PC-9 (cell line): Measurements from ENCODE around the gene RRBP1. TPM values are rescaled to one million over a fixed set of nuclear protein-coding genes. Genes with fewer than 3 reads are reported as not detected.

Source experiments
- BruUV-seq: library from RNA; stranded (reverse); fragments of 400-500 nt; replicated peaks from 2 replicates; lab custom pipeline; 2021; lab: Mats Ljungman, UMichigan
- CTCF ChIA-PET: fragments of 300-600 bp; sonication (Branson Sonifier 250); formaldehyde crosslinking; loops from one replicate; lab custom pipeline; 2022; ENCODE audit warnings: antibody characterized with exemption; lab: Charles Lee
- POLR2A ChIA-PET: fragments of 300-600 bp; sonication (Branson Sonifier 250); formaldehyde crosslinking; loops from one replicate; lab custom pipeline; 2022; ENCODE audit warnings: antibody characterized with exemption; ENCODE audit not compliant: unreplicated experiment; lab: Charles Lee
- DNase-seq, 2 experiments: peaks; one replicate each; pipeline versions ENCODE4 v3.0.0 to v3.0.0-alpha.2; 2015 to 2022; ENCODE audit warnings: mixed read lengths in 1 of 2
- H2AFZ ChIP-seq: fragments of 200-600 bp; sonication (generic); 2 replicates; pipeline ENCODE4 v1.8.1; 2017; ENCODE audit warnings: antibody characterized with exemption
- H3F3A ChIP-seq: fragments of 200-600 bp; sonication (generic); 2 replicates; pipeline ENCODE4 v1.8.1; 2017; ENCODE audit warnings: antibody characterized with exemption, mild to moderate bottlenecking, low read depth; ENCODE audit not compliant: insufficient read depth
- H3K27ac ChIP-seq: fragments of 200-600 bp; sonication (generic); 2 replicates; pipeline ENCODE4 v1.6.1; 2016; ENCODE audit warnings: mixed run types
- H3K27me3 ChIP-seq: fragments of 200-600 bp; sonication (generic); 2 replicates; pipeline ENCODE4 v1.6.1; 2016; ENCODE audit warnings: low read depth, mixed run types; ENCODE audit not compliant: insufficient read depth
- H3K36me3 ChIP-seq: fragments of 200-600 bp; sonication (generic); 2 replicates; pipeline ENCODE4 v1.6.1; 2016; ENCODE audit warnings: low read depth, mixed run types
- H3K4me1 ChIP-seq: fragments of 200-600 bp; sonication (generic); replicated peaks from 2 replicates; pipeline ENCODE4 v1.6.1; 2016; ENCODE audit warnings: mixed run types; ENCODE audit not compliant: insufficient read depth
- H3K4me2 ChIP-seq: fragments of 200-600 bp; sonication (generic); 2 replicates; pipeline ENCODE4 v1.6.1; 2017; ENCODE audit warnings: mixed run types
- H3K4me3 ChIP-seq: fragments of 200-600 bp; sonication (generic); 2 replicates; pipeline ENCODE4 v1.6.1; 2016; ENCODE audit warnings: mixed run types
- H3K79me2 ChIP-seq: fragments of 200-600 bp; sonication (generic); 2 replicates; pipeline ENCODE4 v1.6.1; 2017; ENCODE audit warnings: low read depth, mixed run types
- H3K9me2 ChIP-seq: fragments of 200-600 bp; sonication (generic); 2 replicates; pipeline ENCODE4 v1.8.1; 2017; ENCODE audit warnings: mild to moderate bottlenecking; ENCODE audit not compliant: insufficient read depth
- H3K9me3 ChIP-seq: fragments of 200-600 bp; sonication (generic); 2 replicates; pipeline ENCODE4 v1.8.1; 2016; ENCODE audit warnings: low read depth; ENCODE audit not compliant: insufficient read depth
- H4K20me1 ChIP-seq: fragments of 200-600 bp; sonication (generic); 2 replicates; pipeline ENCODE4 v1.8.1; 2017; ENCODE audit not compliant: insufficient read depth
- EZH2 ChIP-seq: fragments of 200-600 bp; sonication (generic); IDR thresholded peaks from 2 replicates; pipeline ENCODE4 v1.8.0; 2017; ENCODE audit warnings: antibody characterized with exemption, low read depth
- intact Hi-C: fragments of 100-400 bp; cut with micrococcal nuclease; formaldehyde crosslinking; loops from one replicate; pipeline ENCODE4 v1.10.0; 2022; ENCODE audit not compliant: unreplicated experiment
- total RNA-seq: library from RNA; stranded (reverse); gene quantifications from 2 replicates; pipeline ENCODE4 v1.2.3, GENCODE V29; 2021
- TF ChIP-seq, protein P1 (sequence below): fragments of 200-600 bp; sonication (generic); conservative IDR thresholded peaks from 2 replicates; pipeline ENCODE4 v1.6.1; 2017; ENCODE audit warnings: mixed run types, antibody characterized with exemption, mild to moderate bottlenecking, moderate library complexity

Gene RRBP1
- total RNA-seq, 1 experiment from 2014 or later: 144 TPM

DNA sequence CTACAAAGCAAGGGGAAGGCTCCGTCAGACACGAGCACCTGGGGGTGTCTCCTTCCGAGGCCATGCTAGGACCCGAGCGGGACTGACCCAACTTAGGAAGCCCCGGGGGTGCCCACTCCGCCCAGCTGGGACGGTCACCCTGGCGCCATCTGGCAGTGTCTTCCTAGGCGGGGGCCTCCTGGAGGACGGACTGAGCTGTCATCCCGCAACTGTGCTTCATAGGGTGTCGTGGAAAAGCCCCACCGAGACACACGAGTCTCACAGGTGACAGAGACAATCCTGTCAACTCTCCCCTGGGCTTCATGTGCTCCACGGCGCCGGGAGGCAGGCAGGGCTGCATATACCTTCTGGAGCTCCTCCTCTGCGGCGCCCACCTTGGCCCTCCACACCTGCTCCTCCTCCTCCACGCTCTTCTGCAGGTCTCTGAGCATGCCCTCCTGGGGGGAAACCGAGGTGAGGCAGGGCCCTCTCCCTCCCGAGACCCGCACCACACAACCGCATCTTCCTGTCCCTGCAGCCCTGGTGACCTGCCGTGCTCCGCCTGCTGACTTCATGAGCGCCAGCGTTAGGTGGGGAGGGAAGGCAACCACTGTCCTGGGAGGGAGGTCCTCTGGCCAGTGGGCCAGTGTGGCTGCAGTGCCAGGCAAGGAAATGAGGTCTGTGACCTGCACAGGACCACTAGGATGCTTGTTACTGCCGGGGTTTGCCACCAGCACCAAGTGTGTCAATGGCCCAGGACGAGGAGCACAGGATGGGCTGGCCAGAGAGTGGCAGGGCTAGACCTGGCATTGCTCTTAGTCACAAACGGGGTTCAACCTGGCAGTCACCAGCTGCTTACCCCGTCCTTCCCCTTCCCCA lies 61.4 kb downstream of the RRBP1 start:
- no peak overlapping the region for H3K4me3 ChIP-seq
- ChIA-PET POLR2A (no interaction called here), CTCF (no interaction called here)
- H3K27ac ChIP-seq: no peak overlapping the region
- BruUV-seq: no TSS peak
- H3K27me3 ChIP-seq: no peaks in the 10 kb centered on the region
- no peaks in the 10 kb centered on the region for H3K9me2 ChIP-seq
- DNase-seq: no peak
- no peaks in the 10 kb centered on the region; the same call in none of the 2 replicates for H4K20me1 ChIP-seq
- no peaks in the 10 kb centered on the region for H3K4me1 ChIP-seq
- H3K4me2 ChIP-seq: no peak overlapping the region
- H3K9me3 ChIP-seq: no peaks in the 10 kb centered on the region
- intact Hi-C loops: no loop called here
- no peaks in the 10 kb centered on the region for H3K79me2 ChIP-seq
- no peaks in the 10 kb centered on the region for H3K36me3 ChIP-seq
- no peaks in the 10 kb centered on the region for H3F3A ChIP-seq
- TF ChIP-seq EZH2: no peak
- TF ChIP-seq, protein P1, sequence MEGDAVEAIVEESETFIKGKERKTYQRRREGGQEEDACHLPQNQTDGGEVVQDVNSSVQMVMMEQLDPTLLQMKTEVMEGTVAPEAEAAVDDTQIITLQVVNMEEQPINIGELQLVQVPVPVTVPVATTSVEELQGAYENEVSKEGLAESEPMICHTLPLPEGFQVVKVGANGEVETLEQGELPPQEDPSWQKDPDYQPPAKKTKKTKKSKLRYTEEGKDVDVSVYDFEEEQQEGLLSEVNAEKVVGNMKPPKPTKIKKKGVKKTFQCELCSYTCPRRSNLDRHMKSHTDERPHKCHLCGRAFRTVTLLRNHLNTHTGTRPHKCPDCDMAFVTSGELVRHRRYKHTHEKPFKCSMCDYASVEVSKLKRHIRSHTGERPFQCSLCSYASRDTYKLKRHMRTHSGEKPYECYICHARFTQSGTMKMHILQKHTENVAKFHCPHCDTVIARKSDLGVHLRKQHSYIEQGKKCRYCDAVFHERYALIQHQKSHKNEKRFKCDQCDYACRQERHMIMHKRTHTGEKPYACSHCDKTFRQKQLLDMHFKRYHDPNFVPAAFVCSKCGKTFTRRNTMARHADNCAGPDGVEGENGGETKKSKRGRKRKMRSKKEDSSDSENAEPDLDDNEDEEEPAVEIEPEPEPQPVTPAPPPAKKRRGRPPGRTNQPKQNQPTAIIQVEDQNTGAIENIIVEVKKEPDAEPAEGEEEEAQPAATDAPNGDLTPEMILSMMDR: no peak
- no peak overlapping the region for H2AFZ ChIP-seq

DNA sequence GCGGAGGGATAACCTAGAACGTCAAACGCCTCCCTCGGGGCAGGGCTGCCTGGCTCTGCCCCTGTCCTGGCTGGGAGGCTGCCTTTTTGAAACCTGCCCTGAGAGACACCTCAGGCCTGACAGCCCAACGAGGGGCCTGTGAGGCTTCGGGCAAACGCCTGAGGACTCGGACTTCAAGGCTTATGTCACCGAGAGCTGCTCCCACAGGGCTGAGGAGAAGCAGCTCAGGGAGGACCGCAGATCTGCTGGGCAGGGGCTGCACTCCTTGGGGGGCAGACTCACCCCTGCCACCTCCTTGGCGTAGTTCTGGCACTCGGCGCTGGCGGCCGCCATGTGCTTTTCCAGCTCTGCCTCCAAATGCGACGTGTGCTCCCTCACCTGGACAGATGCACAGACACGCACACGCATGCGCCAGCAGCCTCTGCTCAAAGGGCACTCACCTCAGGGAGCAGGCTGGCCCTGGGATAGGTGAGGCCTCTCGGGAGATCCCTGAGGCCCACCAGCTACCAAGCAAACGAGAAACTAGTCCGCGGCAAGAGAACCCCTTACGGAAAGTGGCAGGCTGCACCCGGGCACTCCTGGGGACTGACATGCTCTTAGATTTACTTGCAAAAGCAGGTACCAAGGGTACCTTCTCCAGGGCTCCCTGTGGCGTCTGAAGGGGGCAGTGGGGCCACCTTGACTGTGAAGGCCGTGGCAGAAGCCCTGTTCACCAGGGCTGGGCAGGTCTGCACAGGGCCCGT lies 62.5 kb downstream of the RRBP1 start:
- Histone ChIP-seq H3K79me2 (no peaks in the 10 kb centered on the region), H4K20me1 (no peaks in the 10 kb centered on the region; the same call in none of the 2 replicates), H3K9me3 (no peaks in the 10 kb centered on the region), H2AFZ (no peak overlapping the region), H3K27ac (no peak overlapping the region), H3K4me2 (no peak overlapping the region), H3K36me3 (no peaks in the 10 kb centered on the region), H3F3A (no peaks in the 10 kb centered on the region), H3K4me1 (no peaks in the 10 kb centered on the region), H3K27me3 (no peaks in the 10 kb centered on the region), H3K4me3 (no peak overlapping the region), H3K9me2 (no peaks in the 10 kb centered on the region)
- ChIA-PET CTCF (no interaction called here), POLR2A (no interaction called here)
- TF ChIP-seq, protein P1: no peak
- TF ChIP-seq EZH2: no peak
- no TSS peak for BruUV-seq
- intact Hi-C loops: loop anchor here (5.0 kb wide), 1 partner anchor 817 kb away; no protein-coding TSS in a partner anchor
- DNase-seq: no peak

DNA sequence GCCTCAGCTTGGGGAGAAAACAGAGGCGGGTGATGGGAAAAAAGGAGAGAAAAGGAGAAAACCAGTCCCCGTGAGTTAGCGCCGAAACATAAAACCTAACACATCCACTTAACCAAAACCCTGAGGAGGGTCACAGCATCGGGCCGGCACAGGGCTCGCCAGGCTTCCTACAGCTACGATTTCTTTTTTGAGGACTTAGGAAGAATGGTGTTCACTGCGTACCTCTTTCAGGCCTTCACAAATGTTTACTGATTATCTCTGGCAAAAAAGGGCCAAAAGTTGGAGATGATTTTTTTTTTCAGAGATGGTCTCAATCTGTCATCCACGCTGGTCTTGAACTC lies 63.4 kb downstream of the RRBP1 start:
- H4K20me1 ChIP-seq: no peaks in the 10 kb centered on the region; the same call in none of the 2 replicates
- TF ChIP-seq, protein P1: no peak
- no peak for TF ChIP-seq EZH2
- ChIA-PET CTCF (interaction anchor here (0.7 kb wide), 1 partner anchor 84 kb away, joined by 7 read pairs; no protein-coding TSS in a partner anchor), POLR2A (interaction anchor here (0.6 kb wide), 1 partner anchor 62 kb away, joined by 7 read pairs; no protein-coding TSS in a partner anchor)
- H3K27ac ChIP-seq: no peak overlapping the region
- H3F3A ChIP-seq: no peaks in the 10 kb centered on the region
- intact Hi-C loops: loop anchor here (5.0 kb wide), 1 partner anchor 816 kb away; no protein-coding TSS in a partner anchor
- no peaks in the 10 kb centered on the region for H3K9me3 ChIP-seq
- no peak overlapping the region for H3K4me2 ChIP-seq
- no peaks in the 10 kb centered on the region for H3K9me2 ChIP-seq
- H3K4me3 ChIP-seq: no peak overlapping the region
- no peaks in the 10 kb centered on the region for H3K4me1 ChIP-seq
- H2AFZ ChIP-seq: no peak overlapping the region
- no TSS peak for BruUV-seq
- no peaks in the 10 kb centered on the region for H3K79me2 ChIP-seq
- no peaks in the 10 kb centered on the region for H3K36me3 ChIP-seq
- no peak for DNase-seq
- no peaks in the 10 kb centered on the region for H3K27me3 ChIP-seq
